SK-N-MC (cell line): ENCODE data around the gene TNIK.

ENCODE experiments used
- DNase-seq: peaks from one replicate; pipeline ENCODE4 v3.0.0-alpha.2; 2011; ENCODE audit warnings: low read depth, low spot score
- H3K27ac ChIP-seq: fragments of 200-600 bp; sonication (generic); 2 replicates; pipeline ENCODE4 v1.5.1; 2016; ENCODE audit warnings: mixed run types
- H3K36me3 ChIP-seq: fragments of 200-600 bp; sonication (generic); 2 replicates; pipeline ENCODE4 v1.6.1; 2017; ENCODE audit warnings: antibody characterized with exemption, low read length, mixed read lengths; ENCODE audit not compliant: insufficient read depth
- H3K4me3 ChIP-seq: fragments of 200-600 bp; sonication (generic); 2 replicates; pipeline ENCODE4 v1.5.1; 2016
- H3K9ac ChIP-seq: fragments of 200-600 bp; sonication (generic); 2 replicates; pipeline ENCODE4 v1.8.0; 2017; ENCODE audit warnings: mixed run types, mixed read lengths; ENCODE audit not compliant: insufficient read length
- H3K9me3 ChIP-seq: fragments of 200-600 bp; sonication (generic); 2 replicates; pipeline ENCODE4 v1.6.1; 2017; ENCODE audit warnings: low read depth, mild to moderate bottlenecking, antibody characterized with exemption, low read length, moderate library complexity, mixed read lengths
- EZH2 ChIP-seq: fragments of 200-600 bp; sonication (generic); IDR thresholded peaks from one replicate; pipeline ENCODE4 v1.6.1; 2017; ENCODE audit warnings: antibody characterized with exemption
- FOXP2 ChIP-seq: optimal IDR thresholded peaks from 2 replicates; pipeline ENCODE3; 2011; ENCODE audit warnings: mild to moderate bottlenecking, moderate library complexity; ENCODE audit not compliant: insufficient read depth; ENCODE audit errors: extremely low read length, control extremely low read depth
- POLR2AphosphoS5 ChIP-seq: IDR thresholded peaks from 2 replicates; pipeline ENCODE4 v1.6.1; 2012; ENCODE audit warnings: mild to moderate bottlenecking, low read depth, low read length, borderline replicate concordance

Gene TNIK

DNA sequence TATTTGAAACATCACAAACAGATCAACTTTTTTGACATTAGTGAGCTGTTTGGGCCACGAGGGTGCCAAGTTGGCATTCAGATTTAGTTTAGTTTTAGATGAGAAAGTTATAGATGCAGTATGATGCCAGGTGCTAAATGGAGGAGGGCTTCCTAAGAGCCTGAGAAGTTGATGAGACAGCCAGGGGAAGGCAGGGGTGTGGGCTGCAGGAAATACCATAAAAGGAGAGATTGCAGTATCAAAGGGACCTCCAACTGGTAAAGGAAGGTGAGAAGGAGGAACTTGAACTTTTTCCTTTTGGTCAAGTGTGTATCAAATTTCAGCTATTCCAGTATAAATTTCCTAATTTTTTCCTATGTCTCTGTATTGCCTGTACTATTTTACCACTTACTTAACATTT, 2.0 kb upstream of the TNIK start:
- H3K9ac ChIP-seq, result no peak overlapping the region
- H3K4me3 ChIP-seq, result no peak overlapping the region
- H3K27ac ChIP-seq, result no peak overlapping the region
- H3K9me3 ChIP-seq, result no peaks in the 10 kb centered on the region
- DNase-seq, result no peak
- TF ChIP-seq EZH2 (no peak), POLR2AphosphoS5 (no peak), FOXP2 (no peak)
- no peaks in the 10 kb centered on the region for H3K36me3 ChIP-seq

- TF ChIP-seq EZH2 (no peak), FOXP2 (no peak), POLR2AphosphoS5 (no peak)
- Histone ChIP-seq H3K27ac (no peak overlapping the region), H3K4me3 (peak overlapping the region; percentile 87)
Measured at GRCh38 chr3:171461525-171461917, 1.3 kb upstream of the TNIK start.

GRCh38 chr3:171460725-171461524, 720 bp upstream of the TNIK start:
- Histone ChIP-seq H3K27ac (no peak overlapping the region), H3K9me3 (no peaks in the 10 kb centered on the region), H3K4me3 (peak overlapping the region; percentile 87), H3K9ac (peak overlapping the region; percentile 1), H3K36me3 (no peaks in the 10 kb centered on the region)
- DNase-seq, result no peak
- TF ChIP-seq POLR2AphosphoS5 (no peak), EZH2 (no peak), FOXP2 (no peak)

More at GRCh38 chr3:171461525-171461917, 1.3 kb upstream of the TNIK start:
- DNase-seq, result no peak
- Histone ChIP-seq H3K36me3 (no peaks in the 10 kb centered on the region), H3K9ac (no peak overlapping the region), H3K9me3 (no peaks in the 10 kb centered on the region)

- H3K36me3 ChIP-seq, result no peaks in the 10 kb centered on the region
- H3K9ac ChIP-seq, result no peak overlapping the region
- H3K9me3 ChIP-seq, result no peaks in the 10 kb centered on the region
- H3K27ac ChIP-seq, result no peak overlapping the region
- DNase-seq, result no peak
- TF ChIP-seq POLR2AphosphoS5 (no peak), EZH2 (no peak), FOXP2 (no peak)
- H3K4me3 ChIP-seq, result peak overlapping the region; percentile 87
Measured at GRCh38 chr3:171459137-171459941, 866 bp downstream of the TNIK start.

- H3K27ac ChIP-seq, result no peak overlapping the region
- H3K4me3 ChIP-seq, result peak overlapping the region; percentile 87
- no peak for DNase-seq
- H3K36me3 ChIP-seq, result no peaks in the 10 kb centered on the region
- TF ChIP-seq FOXP2 (no peak), POLR2AphosphoS5 (no peak), EZH2 (no peak)
- H3K9me3 ChIP-seq, result no peaks in the 10 kb centered on the region
- no peak overlapping the region for H3K9ac ChIP-seq
Measured at GRCh38 chr3:171458864-171459136, 1.4 kb downstream of the TNIK start.

- Histone ChIP-seq H3K9ac (no peak overlapping the region), H3K27ac (no peak overlapping the region), H3K4me3 (peak overlapping the region; percentile 87; the same call in 1 of the 2 replicates), H3K9me3 (no peaks in the 10 kb centered on the region), H3K36me3 (no peaks in the 10 kb centered on the region)
- DNase-seq, result no peak
- TF ChIP-seq FOXP2 (no peak), EZH2 (no peak), POLR2AphosphoS5 (no peak)
Measured at GRCh38 chr3:171458071-171458863, 1.9 kb downstream of the TNIK start.

- H3K4me3 ChIP-seq, result no peak overlapping the region
- H3K9me3 ChIP-seq, result no peaks in the 10 kb centered on the region
- no peak for TF ChIP-seq FOXP2
- TF ChIP-seq POLR2AphosphoS5, result no peak
- TF ChIP-seq EZH2, result no peak
Measured at GRCh38 chr3:171457607-171458061, 2.6 kb downstream of the TNIK start.

More at GRCh38 chr3:171457607-171458061, 2.6 kb downstream of the TNIK start:
- Histone ChIP-seq H3K9ac (no peak overlapping the region), H3K27ac (no peak overlapping the region), H3K36me3 (no peaks in the 10 kb centered on the region)
- no peak for DNase-seq
